Erythroblast (primary cell): ENCODE results near the gene HSD11B2.

ENCODE experiments used
- GATA1 ChIP-seq: IDR thresholded peaks from 2 replicates; pipeline ENCODE4 v1.6.1; 2011; ENCODE audit warnings: low read depth, mild to moderate bottlenecking, control low read depth, low read length, moderate library complexity
- POLR2A ChIP-seq: IDR thresholded peaks from 2 replicates; pipeline ENCODE4 v1.6.1; 2011; ENCODE audit warnings: mild to moderate bottlenecking, low read length

DNA sequence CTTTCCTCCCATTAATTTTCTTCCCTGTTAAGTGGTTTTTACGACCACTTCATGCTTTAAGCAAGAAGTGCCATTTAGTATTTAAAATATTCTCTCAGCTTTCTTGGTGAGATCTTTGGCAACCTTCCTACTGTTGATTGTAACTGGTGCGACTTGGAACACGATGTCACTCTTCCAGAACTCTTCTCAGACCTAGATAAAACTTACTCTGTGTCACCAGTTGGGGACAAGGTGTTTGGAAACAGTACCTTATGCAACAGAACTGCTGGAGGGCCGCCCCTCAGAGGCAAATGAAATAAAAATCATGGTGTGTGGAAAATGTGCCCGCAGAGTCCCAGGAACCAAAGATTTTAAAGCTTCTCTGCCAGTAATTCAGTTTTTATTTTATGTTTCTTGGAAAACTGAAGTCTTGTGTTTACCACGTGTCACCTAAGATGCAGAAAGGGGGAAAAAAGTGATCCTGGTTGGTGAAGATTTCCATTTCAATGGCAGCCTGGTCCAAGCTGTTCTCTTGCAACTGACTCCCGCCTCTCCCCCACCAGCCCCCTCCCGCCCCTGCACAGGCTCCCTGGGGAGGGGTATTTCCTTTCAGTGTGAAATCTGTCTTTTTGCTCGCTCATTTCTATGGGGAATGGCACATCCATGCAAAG, 7.2 kb upstream of the HSD11B2 start:
- no peak for TF ChIP-seq POLR2A
- no peak for TF ChIP-seq GATA1
